ENCODE data around the gene KIF5C.

DNA sequence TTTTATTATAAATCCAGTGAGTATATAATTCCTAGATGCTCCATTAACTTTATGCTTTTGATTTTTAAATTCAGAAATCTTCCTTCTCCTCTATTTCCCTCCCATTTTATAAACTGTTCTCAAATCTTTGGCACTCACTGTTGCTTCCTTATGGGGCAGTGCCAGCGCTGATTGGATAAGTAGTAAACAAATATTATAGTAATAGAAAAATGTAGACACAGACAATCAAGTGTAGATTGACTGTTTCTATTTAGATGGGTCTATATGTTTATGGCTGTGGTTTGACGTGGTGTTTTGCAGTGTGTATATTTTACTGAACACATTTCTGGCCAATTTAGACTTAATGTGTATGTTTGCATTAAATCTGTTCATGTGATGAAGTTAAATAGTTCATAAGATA, 200.1 kb downstream of the KIF5C start:
- TF ChIP-seq, protein P1, sequence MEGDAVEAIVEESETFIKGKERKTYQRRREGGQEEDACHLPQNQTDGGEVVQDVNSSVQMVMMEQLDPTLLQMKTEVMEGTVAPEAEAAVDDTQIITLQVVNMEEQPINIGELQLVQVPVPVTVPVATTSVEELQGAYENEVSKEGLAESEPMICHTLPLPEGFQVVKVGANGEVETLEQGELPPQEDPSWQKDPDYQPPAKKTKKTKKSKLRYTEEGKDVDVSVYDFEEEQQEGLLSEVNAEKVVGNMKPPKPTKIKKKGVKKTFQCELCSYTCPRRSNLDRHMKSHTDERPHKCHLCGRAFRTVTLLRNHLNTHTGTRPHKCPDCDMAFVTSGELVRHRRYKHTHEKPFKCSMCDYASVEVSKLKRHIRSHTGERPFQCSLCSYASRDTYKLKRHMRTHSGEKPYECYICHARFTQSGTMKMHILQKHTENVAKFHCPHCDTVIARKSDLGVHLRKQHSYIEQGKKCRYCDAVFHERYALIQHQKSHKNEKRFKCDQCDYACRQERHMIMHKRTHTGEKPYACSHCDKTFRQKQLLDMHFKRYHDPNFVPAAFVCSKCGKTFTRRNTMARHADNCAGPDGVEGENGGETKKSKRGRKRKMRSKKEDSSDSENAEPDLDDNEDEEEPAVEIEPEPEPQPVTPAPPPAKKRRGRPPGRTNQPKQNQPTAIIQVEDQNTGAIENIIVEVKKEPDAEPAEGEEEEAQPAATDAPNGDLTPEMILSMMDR (IDR thresholded peaks at IDR 0.05): no peak
- TF ChIP-seq POLR2AphosphoS5 (IDR thresholded peaks at IDR 0.05) (peak in 1 of 3 donors; percentile 55), POLR2A (IDR thresholded peaks at IDR 0.05) (no peak)

Measured in stomach (tissue), 4 donors.